ENCODE data around the gene CMTR2. TPM values are rescaled to one million over a fixed set of nuclear protein-coding genes. Genes with fewer than 3 reads are reported as not detected.
A peak's percentile ranks its signal among the peaks of the same experiment; 100 is the strongest.
"Not testable (repeated sequence)": the region's sequence is repeated elsewhere in the genome, so short reads cannot be mapped to it uniquely, and the experiment has no call there.

CMTR2 gene
- total RNA-seq, 1 donor from 2014 or later = 21.6 TPM

GRCh38 chr16:71297341-71297634, 8.1 kb upstream of the CMTR2 start:
- DNase-seq (no peak), ATAC-seq (no peak)
- intact Hi-C loops (cut with DNase I) = no loop called here

GRCh38 chr16:71296584-71297340, 7.6 kb upstream of the CMTR2 start:
- ATAC-seq (peak; percentile 71), DNase-seq (no peak)
- Histone ChIP-seq H3K4me1 (no peaks in the 10 kb centered on the region), H3K27ac (no peak overlapping the region), H3K27me3 (peaks cover 21% of the 10 kb centered on the region), H3K9me3 (no peaks in the 10 kb centered on the region), H3K36me3 (no peaks in the 10 kb centered on the region), H3K4me3 (no peak overlapping the region)
- TF ChIP-seq CTCF (IDR thresholded peaks at IDR 0.05) = no peak
- intact Hi-C loops (cut with DNase I) = no loop called here

More at GRCh38 chr16:71297341-71297634, 8.1 kb upstream of the CMTR2 start:
- Histone ChIP-seq H3K4me3 (no peak overlapping the region), H3K9me3 (no peaks in the 10 kb centered on the region), H3K4me1 (no peaks in the 10 kb centered on the region), H3K27ac (no peak overlapping the region), H3K36me3 (no peaks in the 10 kb centered on the region), H3K27me3 (peaks cover 16% of the 10 kb centered on the region)
- TF ChIP-seq CTCF (IDR thresholded peaks at IDR 0.05) = no peak

GRCh38 chr16:71295950-71296349, 6.7 kb upstream of the CMTR2 start:
- no peak for TF ChIP-seq CTCF (IDR thresholded peaks at IDR 0.05)
- ATAC-seq (no peak), DNase-seq (no peak)
- H3K4me3 ChIP-seq = no peak overlapping the region
- no peak overlapping the region for H3K27ac ChIP-seq
- no peaks in the 10 kb centered on the region for H3K4me1 ChIP-seq
- no peaks in the 10 kb centered on the region for H3K36me3 ChIP-seq
- H3K27me3 ChIP-seq = peaks cover 21% of the 10 kb centered on the region
- no peaks in the 10 kb centered on the region for H3K9me3 ChIP-seq
- intact Hi-C loops (cut with DNase I) = no loop called here

- intact Hi-C loops (cut with DNase I) = no loop called here
- peaks cover 7% of the 10 kb centered on the region for H3K27me3 ChIP-seq
- no peak overlapping the region for H3K27ac ChIP-seq
- ATAC-seq (no peak), DNase-seq (no peak)
- no peaks in the 10 kb centered on the region for H3K9me3 ChIP-seq
- H3K4me1 ChIP-seq = no peaks in the 10 kb centered on the region
- H3K4me3 ChIP-seq = no peak overlapping the region
- TF ChIP-seq CTCF (IDR thresholded peaks at IDR 0.05) = no peak
- no peaks in the 10 kb centered on the region for H3K36me3 ChIP-seq
Measured at GRCh38 chr16:71293919-71294318, 4.7 kb upstream of the CMTR2 start.

- intact Hi-C loops (cut with DNase I); H3K9me3 ChIP-seq; H3K27ac ChIP-seq; H3K27me3 ChIP-seq; H3K4me3 ChIP-seq; H3K36me3 ChIP-seq; DNase-seq; ATAC-seq: not testable (repeated sequence)
- H3K4me1 ChIP-seq = peaks cover 13% of the 10 kb centered on the region
Measured at GRCh38 chr16:71292095-71292494, 2.9 kb upstream of the CMTR2 start.

GRCh38 chr16:71289732-71290062, 495 bp upstream of the CMTR2 start:
- Histone ChIP-seq H3K4me3 (peak overlapping the region; percentile 77), H3K4me1 (peaks cover 13% of the 10 kb centered on the region), H3K9me3 (no peaks in the 10 kb centered on the region), H3K36me3 (peaks cover 13% of the 10 kb centered on the region), H3K27ac (peak overlapping the region; percentile 93), H3K27me3 (peaks cover 7% of the 10 kb centered on the region)
- no peak for ATAC-seq
- no peak for TF ChIP-seq CTCF (IDR thresholded peaks at IDR 0.05)
- no peak for DNase-seq
- intact Hi-C loops (cut with DNase I) = no loop called here
